SIG-M5 treated with dmso at 0.1 percent for 504 hours (cell line): ENCODE measurements around the gene MPP1.

Source experiments
- DNase-seq: peaks from one replicate; lab custom pipeline; 2025; ENCODE audit not compliant: unreplicated experiment; lab: John Stamatoyannopoulos, UW

Gene MPP1

GRCh38 chrX:154813801-154814200 is 8.5 kb upstream of the MPP1 start:
- DNase-seq = no peak

GRCh38 chrX:154812341-154813101 is 7.2 kb upstream of the MPP1 start:
- DNase-seq = no peak

- no peak for DNase-seq
Measured at GRCh38 chrX:154809939-154810665, 4.8 kb upstream of the MPP1 start.

- no peak for DNase-seq
Measured at GRCh38 chrX:154806837-154807501, 1.7 kb upstream of the MPP1 start.

- DNase-seq = peak; percentile 51
Measured at GRCh38 chrX:154805696-154806091, 409 bp upstream of the MPP1 start.

GRCh38 chrX:154804261-154804956 is 876 bp downstream of the MPP1 start:
- no peak for DNase-seq

- no peak for DNase-seq
Measured at GRCh38 chrX:154802947-154803346, 2.3 kb downstream of the MPP1 start.

- peak; percentile 74 for DNase-seq
Measured at GRCh38 chrX:154800478-154801210, 4.6 kb downstream of the MPP1 start.

- no peak for DNase-seq
Measured at GRCh38 chrX:154799556-154800348, 5.5 kb downstream of the MPP1 start.

GRCh38 chrX:154797006-154797405 is 8.3 kb downstream of the MPP1 start:
- DNase-seq = no peak

GRCh38 chrX:154795016-154795415 is 10.3 kb downstream of the MPP1 start:
- no peak for DNase-seq

- DNase-seq = no peak
Measured at GRCh38 chrX:154793084-154793795, 12.0 kb downstream of the MPP1 start.

GRCh38 chrX:154791939-154792338 is 13.3 kb downstream of the MPP1 start:
- no peak for DNase-seq

- no peak for DNase-seq
Measured at GRCh38 chrX:154791467-154791866, 13.8 kb downstream of the MPP1 start.

- no peak for DNase-seq
Measured at GRCh38 chrX:154785716-154786115, 19.6 kb downstream of the MPP1 start.

- no peak for DNase-seq
Measured at GRCh38 chrX:154784149-154784995, 20.9 kb downstream of the MPP1 start.

- no peak for DNase-seq
Measured at GRCh38 chrX:154780968-154781367, 24.3 kb downstream of the MPP1 start.

GRCh38 chrX:154779261-154779660 is 26.0 kb downstream of the MPP1 start:
- no peak for DNase-seq
